AG10803 (cell line): ENCODE data around the gene RPL26.
"Not testable (repeated sequence)": the region's sequence is repeated elsewhere in the genome, so short reads cannot be mapped to it uniquely, and the experiment has no call there.

Experiments
- DNase-seq: peaks from one replicate; pipeline ENCODE4 v3.0.0; 2010; ENCODE audit warnings: low read depth
- H3K4me3 ChIP-seq: 2 replicates; pipeline ENCODE4 v1.5.1; 2011; ENCODE audit warnings: mild to moderate bottlenecking, low read length, control low read depth
- TF ChIP-seq, protein P1 (sequence below): conservative IDR thresholded peaks from 2 replicates; pipeline ENCODE4 v1.5.1; 2011; ENCODE audit warnings: mild to moderate bottlenecking, low read length, control low read depth, inconsistent platforms

Gene RPL26

DNA sequence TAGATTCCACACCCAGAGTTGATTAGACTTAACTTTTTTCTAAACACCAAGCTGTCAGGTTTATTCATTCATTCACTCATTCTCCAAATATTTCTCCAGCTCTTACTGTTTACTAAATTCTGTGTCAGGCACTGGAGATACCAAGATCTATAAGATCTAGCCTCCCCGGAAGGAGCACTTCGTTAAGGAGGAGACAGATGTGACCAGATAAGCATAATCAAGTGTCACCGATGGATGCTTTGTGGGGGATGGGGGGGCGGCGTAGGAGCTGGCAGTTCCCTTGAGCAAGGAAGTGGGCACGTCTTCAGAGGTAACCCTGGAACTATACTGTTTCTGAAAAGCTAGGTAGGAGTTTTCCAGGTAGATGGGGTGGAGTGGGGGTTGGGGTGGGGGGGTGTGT lies 3.8 kb upstream of the RPL26 start:
- no peak for DNase-seq
- TF ChIP-seq, protein P1, sequence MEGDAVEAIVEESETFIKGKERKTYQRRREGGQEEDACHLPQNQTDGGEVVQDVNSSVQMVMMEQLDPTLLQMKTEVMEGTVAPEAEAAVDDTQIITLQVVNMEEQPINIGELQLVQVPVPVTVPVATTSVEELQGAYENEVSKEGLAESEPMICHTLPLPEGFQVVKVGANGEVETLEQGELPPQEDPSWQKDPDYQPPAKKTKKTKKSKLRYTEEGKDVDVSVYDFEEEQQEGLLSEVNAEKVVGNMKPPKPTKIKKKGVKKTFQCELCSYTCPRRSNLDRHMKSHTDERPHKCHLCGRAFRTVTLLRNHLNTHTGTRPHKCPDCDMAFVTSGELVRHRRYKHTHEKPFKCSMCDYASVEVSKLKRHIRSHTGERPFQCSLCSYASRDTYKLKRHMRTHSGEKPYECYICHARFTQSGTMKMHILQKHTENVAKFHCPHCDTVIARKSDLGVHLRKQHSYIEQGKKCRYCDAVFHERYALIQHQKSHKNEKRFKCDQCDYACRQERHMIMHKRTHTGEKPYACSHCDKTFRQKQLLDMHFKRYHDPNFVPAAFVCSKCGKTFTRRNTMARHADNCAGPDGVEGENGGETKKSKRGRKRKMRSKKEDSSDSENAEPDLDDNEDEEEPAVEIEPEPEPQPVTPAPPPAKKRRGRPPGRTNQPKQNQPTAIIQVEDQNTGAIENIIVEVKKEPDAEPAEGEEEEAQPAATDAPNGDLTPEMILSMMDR: no peak
- H3K4me3 ChIP-seq: no peak overlapping the region

DNA sequence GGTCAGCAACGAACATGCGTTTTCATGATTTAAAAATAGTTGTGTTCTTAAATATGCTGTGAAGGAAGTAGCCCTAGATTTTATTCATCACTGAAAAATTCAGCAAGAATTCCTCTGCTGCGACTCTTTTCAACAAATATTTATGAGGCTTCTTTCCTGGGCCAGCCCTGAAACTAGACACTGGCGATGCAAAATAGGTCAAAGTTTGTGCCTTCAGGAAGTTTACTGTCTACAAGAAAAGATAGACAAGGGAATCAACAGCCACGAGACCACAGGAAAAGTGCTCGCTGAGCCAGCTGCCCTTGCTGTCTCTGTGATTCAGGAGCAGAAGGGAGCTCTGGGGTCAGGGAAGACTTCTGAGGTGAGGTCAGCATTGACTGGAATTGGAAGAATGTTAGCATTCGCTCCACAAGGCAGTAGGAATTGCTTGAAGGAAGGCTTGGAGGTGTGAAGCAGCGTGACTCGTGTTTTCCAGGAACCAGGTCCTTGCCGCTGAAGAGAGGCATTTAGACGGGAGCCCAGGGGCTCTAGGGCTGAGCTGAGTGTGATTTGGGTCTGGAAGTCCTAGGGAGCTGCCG lies 1.9 kb upstream of the RPL26 start:
- TF ChIP-seq, protein P1: no peak
- peak overlapping the region; percentile 92 for H3K4me3 ChIP-seq
- peak; percentile 95 for DNase-seq

- no peak for DNase-seq
- TF ChIP-seq, protein P1: no peak
- peak overlapping the region; percentile 92 for H3K4me3 ChIP-seq
Measured at GRCh38 chr17:8382880-8383142, 182 bp downstream of the RPL26 start.

GRCh38 chr17:8382052-8382879 lies 727 bp downstream of the RPL26 start:
- no peak for DNase-seq
- TF ChIP-seq, protein P1: no peak
- H3K4me3 ChIP-seq: peak overlapping the region; percentile 92

- TF ChIP-seq, protein P1: no peak
- no peak for DNase-seq
- H3K4me3 ChIP-seq: no peak overlapping the region
Measured at GRCh38 chr17:8380049-8380448, 2.9 kb downstream of the RPL26 start.

DNA sequence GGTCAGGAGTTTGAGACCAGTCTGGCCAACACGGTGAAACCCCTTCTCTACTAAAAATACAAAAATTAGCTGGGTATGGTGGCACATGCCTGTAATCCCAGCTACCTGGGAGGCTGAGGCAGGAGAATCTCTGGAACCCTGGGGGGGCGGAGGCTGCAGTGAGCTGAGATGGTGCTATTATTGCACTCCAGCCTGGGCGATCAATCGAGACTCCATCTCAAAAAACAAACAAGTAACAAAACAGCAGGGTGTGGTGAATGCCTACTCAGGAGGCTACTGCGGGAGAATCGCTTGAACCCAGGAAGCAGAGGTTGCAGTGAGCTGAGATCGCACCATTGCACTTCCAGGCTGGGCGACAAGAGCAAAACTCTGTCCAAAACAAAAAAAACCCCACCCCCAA lies 4.9 kb downstream of the RPL26 start:
- not testable (repeated sequence) for H3K4me3 ChIP-seq, DNase-seq

GRCh38 chr17:8377422-8377821 lies 5.6 kb downstream of the RPL26 start:
- no peak overlapping the region for H3K4me3 ChIP-seq
- no peak for DNase-seq
- TF ChIP-seq, protein P1: no peak
